Measurements from ENCODE around the gene VGLL4. TPM values are rescaled to one million over a fixed set of nuclear protein-coding genes. Genes with fewer than 3 reads are reported as not detected.

The VGLL4 gene
- total RNA-seq, 4 donors from 2014 or later = 59.5 to 117 (median 80.9) TPM

DNA sequence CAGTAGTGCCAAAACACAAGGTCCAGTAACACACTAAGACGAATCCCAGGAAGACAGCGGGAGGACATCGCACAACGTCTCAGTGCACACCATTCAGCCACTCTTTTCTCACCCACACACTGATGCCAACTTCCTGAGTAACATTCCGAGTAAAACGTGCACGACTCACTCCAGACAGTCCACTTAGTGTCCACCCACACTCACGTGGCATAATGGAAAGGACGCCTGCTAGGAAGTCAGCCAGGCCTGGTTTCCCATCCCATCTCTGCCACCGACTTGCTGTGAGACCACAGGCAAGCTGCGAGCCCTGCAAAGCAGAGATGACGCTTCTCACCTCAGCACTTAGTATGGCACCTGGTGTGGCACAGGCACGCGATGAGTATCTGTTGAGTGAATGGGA is 36.8 kb upstream of the VGLL4 start:
- no peak overlapping the region for H3K4me3 ChIP-seq (ENCODE audit: low read depth, poor library complexity, severe bottlenecking)
- no peak for DNase-seq (ENCODE audit: low spot score in 2 of 2)
- intact Hi-C loops (cut with DNase I; ENCODE audit: low total_unique reads) = no loop called here
- 79 to 87% methylated on average over 14 of the region's 14 CpGs for WGBS, 2 donors
- no peak for TF ChIP-seq CTCF (IDR thresholded peaks at IDR 0.05)
- no peak for TF ChIP-seq POLR2A (IDR thresholded peaks at IDR 0.05)

- DNase-seq (ENCODE audit: low spot score in 2 of 2) = no peak
- intact Hi-C loops (cut with DNase I; ENCODE audit: low total_unique reads) = no loop called here
- WGBS, 2 donors = 88 to 91% methylated on average over 5 of the region's 5 CpGs
- TF ChIP-seq CTCF (IDR thresholded peaks at IDR 0.05) (no peak), POLR2A (IDR thresholded peaks at IDR 0.05) (no peak)
- no peak overlapping the region for H3K4me3 ChIP-seq (ENCODE audit: low read depth, poor library complexity, severe bottlenecking)
Measured at GRCh38 chr3:11679964-11680363, 36.2 kb upstream of the VGLL4 start.

DNA sequence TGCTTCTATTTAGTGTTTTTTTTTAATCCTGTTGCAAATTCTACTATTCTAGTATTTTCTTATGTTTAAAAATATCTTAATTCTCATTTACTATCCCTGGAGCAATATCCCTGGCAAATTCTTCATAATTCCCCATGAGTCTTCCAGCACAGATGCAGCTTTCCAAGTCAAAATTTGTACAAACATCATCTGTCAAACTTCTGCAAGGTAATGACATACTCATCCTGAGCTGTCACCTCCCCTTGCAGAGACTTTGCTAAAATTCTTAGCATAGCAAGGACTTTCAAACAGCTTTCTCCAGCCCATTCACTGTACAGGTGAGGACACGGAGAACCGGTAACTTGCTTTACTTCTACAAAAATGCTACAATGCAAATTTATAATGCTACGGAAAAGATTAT is 28.6 kb upstream of the VGLL4 start:
- TF ChIP-seq POLR2A (IDR thresholded peaks at IDR 0.05) = no peak
- no peak for TF ChIP-seq CTCF (IDR thresholded peaks at IDR 0.05)
- intact Hi-C loops (cut with DNase I; ENCODE audit: low total_unique reads) = no loop called here
- H3K4me3 ChIP-seq (ENCODE audit: low read depth, poor library complexity, severe bottlenecking) = no peak overlapping the region
- DNase-seq (ENCODE audit: low spot score in 2 of 2) = no peak
- WGBS, 2 donors = 41 to 43% methylated on average over 3 of the region's 3 CpGs

DNA sequence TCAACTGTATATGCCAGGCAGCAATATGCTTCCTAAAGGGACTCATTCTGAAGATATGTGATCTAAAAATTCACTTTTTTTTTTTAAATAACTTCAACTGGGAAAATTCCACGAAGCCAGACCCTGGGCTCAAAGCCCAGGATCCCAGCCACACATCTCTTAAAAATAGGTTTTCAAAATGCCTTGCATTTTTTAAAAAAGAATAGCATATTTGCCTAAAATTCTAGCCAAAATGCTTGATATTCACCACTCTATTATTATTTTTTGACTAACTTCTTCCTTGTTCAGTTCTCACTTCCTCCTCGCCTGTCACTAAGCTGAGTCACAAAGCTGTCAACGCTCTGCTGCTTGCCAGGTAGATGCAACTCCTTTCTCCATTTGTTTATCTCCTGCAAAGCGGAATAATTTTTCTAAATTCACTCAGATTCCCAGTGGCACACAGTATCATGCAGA is 28.0 kb upstream of the VGLL4 start:
- intact Hi-C loops (cut with DNase I; ENCODE audit: low total_unique reads) = no loop called here
- peak in 1 of 2 donors; percentile 44 for DNase-seq (ENCODE audit: low spot score in 2 of 2)
- TF ChIP-seq POLR2A (IDR thresholded peaks at IDR 0.05) = no peak
- TF ChIP-seq CTCF (IDR thresholded peaks at IDR 0.05) = no peak
- 17 to 20% methylated on average over 4 of the region's 4 CpGs for WGBS, 2 donors
- no peak overlapping the region for H3K4me3 ChIP-seq (ENCODE audit: low read depth, poor library complexity, severe bottlenecking)

- no peak overlapping the region for H3K4me3 ChIP-seq (ENCODE audit: low read depth, poor library complexity, severe bottlenecking)
- no peak for DNase-seq (ENCODE audit: low spot score in 2 of 2)
- TF ChIP-seq POLR2A (IDR thresholded peaks at IDR 0.05) (no peak), CTCF (IDR thresholded peaks at IDR 0.05) (no peak)
- intact Hi-C loops (cut with DNase I; ENCODE audit: low total_unique reads) = no loop called here
- 67 to 77% methylated on average over 9 of the region's 9 CpGs for WGBS, 2 donors
Measured at GRCh38 chr3:11668243-11669235, 24.8 kb upstream of the VGLL4 start.

Data from lower leg skin (tissue), 4 donors.